Endometrium (tissue), 2 donors: Measurements from ENCODE around the gene PPP1R14B.

ENCODE experiments used
- FAIRE-seq: peaks from 2 replicates; lab custom pipeline; 2012; peaks lifted over from hg19 to GRCh38; lab: Jason Lieb, UNC
- donor health status: control.
- donor health status: control.

PPP1R14B gene

GRCh38 chr11:64246871-64247728 is at the start of gene PPP1R14B:
PPP1R14B (minus strand) TSS chr11:64246943; CDS start chr11:64246673, 270 bp downstream.
- no peak for FAIRE-seq

- FAIRE-seq: no peak
Observed at GRCh38 chr11:64296236-64296635, 49.5 kb upstream of the PPP1R14B start.

- no peak for FAIRE-seq
Observed at GRCh38 chr11:64295760-64296159, 49.0 kb upstream of the PPP1R14B start.

- no peak for FAIRE-seq
Observed at GRCh38 chr11:64294774-64295173, 48.0 kb upstream of the PPP1R14B start.

GRCh38 chr11:64292460-64293254 is 45.9 kb upstream of the PPP1R14B start:
- no peak for FAIRE-seq

- FAIRE-seq: no peak
Observed at GRCh38 chr11:64291752-64292459, 45.2 kb upstream of the PPP1R14B start.

- no peak for FAIRE-seq
Observed at GRCh38 chr11:64291262-64291751, 44.6 kb upstream of the PPP1R14B start, which contains the start of gene KCNK4. KCNK4 (plus strand) TSS chr11:64291302; CDS start chr11:64293019, 1,717 bp downstream.

GRCh38 chr11:64290352-64291261 is 43.9 kb upstream of the PPP1R14B start:
- FAIRE-seq: no peak

GRCh38 chr11:64289002-64289564 is 42.3 kb upstream of the PPP1R14B start:
- FAIRE-seq: no peak

- FAIRE-seq: no peak
Observed at GRCh38 chr11:64288353-64288750, 41.6 kb upstream of the PPP1R14B start.

- no peak for FAIRE-seq
Observed at GRCh38 chr11:64287676-64288352, 41.1 kb upstream of the PPP1R14B start.

- no peak for FAIRE-seq
Observed at GRCh38 chr11:64286801-64287159, 40.0 kb upstream of the PPP1R14B start.

GRCh38 chr11:64285885-64286800 is 39.4 kb upstream of the PPP1R14B start:
- no peak for FAIRE-seq

- FAIRE-seq: no peak
Observed at GRCh38 chr11:64284962-64285884, 38.5 kb upstream of the PPP1R14B start, which contains the start of gene GPR137. GPR137 (plus strand) TSS chr11:64285848; CDS start chr11:64286525, 677 bp downstream.

GRCh38 chr11:64284048-64284961 is 37.6 kb upstream of the PPP1R14B start, which contains the start of gene BAD:
BAD (minus strand) TSS chr11:64284665; CDS start chr11:64284368, 297 bp downstream.
- peak; percentile 74 for FAIRE-seq

GRCh38 chr11:64283092-64283491 is 36.3 kb upstream of the PPP1R14B start:
- no peak for FAIRE-seq
